ENCODE results near the gene ACVR1B. TPM values are rescaled to one million over a fixed set of nuclear protein-coding genes. Genes with fewer than 3 reads are reported as not detected.

Gene ACVR1B
- total RNA-seq, 1 donor from 2014 or later = 34.9 TPM

DNA sequence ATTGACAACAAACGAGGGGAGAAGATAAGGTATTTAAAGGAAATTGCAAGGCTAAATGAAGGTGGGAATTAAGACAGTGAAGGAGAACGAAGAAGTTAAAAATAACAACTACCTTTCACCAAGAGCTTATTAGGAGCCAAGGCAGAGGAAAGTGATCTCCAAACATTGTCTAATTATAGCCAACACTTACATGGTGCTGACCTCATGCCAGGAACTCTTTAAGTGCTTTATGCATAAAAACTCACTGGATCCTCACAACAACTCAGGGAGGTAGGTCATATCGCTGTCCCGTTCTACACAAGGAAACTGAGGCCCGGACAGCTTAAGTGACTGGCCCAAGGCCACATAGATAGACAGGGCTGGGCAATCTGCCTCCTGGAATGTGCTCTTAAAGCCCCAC, 74.8 kb downstream of the ACVR1B start:
- Histone ChIP-seq H3K27me3 (ENCODE audit: low read depth) (no peaks in the 10 kb centered on the region), H3K9me3 (no peaks in the 10 kb centered on the region), H3K27ac (peak overlapping the region; percentile 83), H3K36me3 (no peaks in the 10 kb centered on the region), H3K4me3 (no peak overlapping the region), H3K4me1 (peaks cover 39% of the 10 kb centered on the region)
- peak in 1 of 2 donors; percentile 3 for ATAC-seq
- no peak for DNase-seq
- TF ChIP-seq CTCF (IDR thresholded peaks at IDR 0.05) = no peak
- intact Hi-C loops (cut with DNase I) = loop anchor here (5.0 kb wide), 1 partner anchor 56 kb away; no protein-coding TSS in a partner anchor

DNA sequence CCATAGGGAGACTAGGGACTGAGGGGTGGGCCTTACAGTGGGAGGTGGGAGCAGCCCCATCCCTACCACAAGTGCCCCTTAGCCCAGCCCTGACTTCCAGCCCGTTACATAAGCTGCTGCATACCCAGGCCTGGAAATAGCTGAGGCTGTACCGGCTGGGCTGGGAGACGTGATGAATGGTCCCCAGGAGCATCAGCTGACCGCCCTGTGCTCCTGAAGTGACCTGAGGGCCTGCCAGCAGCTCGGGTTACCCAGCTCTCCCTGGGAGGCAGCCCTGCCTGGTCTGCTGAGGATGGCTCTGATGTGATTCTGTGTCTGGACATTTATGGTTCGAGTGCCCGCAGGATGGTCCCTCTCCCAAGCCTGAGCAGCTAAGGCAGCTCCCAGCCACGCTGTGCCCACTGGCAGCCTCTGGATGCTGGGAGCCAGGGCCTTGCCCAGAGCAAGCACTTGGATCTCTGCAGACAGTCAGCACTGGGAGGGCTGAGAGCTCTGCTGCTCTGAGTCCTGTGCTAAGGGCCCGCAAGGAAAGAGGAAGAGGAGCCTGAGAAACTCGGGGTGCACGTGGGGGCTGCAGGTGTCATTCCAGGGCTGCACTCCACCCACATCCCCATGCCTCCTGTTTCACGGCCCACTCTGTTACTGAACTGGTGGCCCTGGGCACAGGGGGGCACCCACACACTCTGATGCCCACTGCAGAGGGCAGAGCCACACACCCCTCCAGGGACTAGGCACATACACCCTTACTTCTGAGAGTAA, 75.8 kb downstream of the ACVR1B start:
- Histone ChIP-seq H3K9me3 (no peaks in the 10 kb centered on the region), H3K4me1 (peaks cover 42% of the 10 kb centered on the region), H3K27me3 (ENCODE audit: low read depth) (no peaks in the 10 kb centered on the region), H3K36me3 (no peaks in the 10 kb centered on the region), H3K4me3 (no peak overlapping the region), H3K27ac (no peak overlapping the region)
- ATAC-seq = no peak
- TF ChIP-seq CTCF (IDR thresholded peaks at IDR 0.05) = no peak
- DNase-seq = no peak
- intact Hi-C loops (cut with DNase I) = loop anchor here (5.0 kb wide), 1 partner anchor 55 kb away; no protein-coding TSS in a partner anchor

DNA sequence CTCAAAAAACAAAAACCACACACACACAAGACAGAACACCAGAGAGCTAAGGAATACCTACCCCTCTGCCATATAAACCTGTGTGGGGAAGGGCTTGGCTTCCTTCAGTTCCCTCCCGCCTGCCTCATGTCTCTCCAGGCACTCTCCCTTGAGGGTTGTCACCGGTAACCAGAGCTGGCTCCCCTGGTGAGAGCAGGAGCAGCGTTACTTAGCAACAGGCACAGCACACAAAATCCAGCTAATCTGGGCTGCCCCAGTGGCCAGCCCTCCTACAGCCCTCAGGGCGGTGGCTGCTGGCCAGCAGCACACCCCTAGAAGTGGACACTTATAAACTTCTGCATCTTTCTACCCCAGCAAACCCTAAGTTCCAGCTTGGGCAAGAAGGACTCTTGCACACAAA, 78.2 kb downstream of the ACVR1B start:
- intact Hi-C loops (cut with DNase I) = loop anchor here (5.0 kb wide), 1 partner anchor 53 kb away; no protein-coding TSS in a partner anchor
- no peak for TF ChIP-seq CTCF (IDR thresholded peaks at IDR 0.05)
- no peak overlapping the region for H3K4me3 ChIP-seq
- H3K27ac ChIP-seq = peak overlapping the region; percentile 6
- ATAC-seq (peak; percentile 40 to 50), DNase-seq (peak; percentile 67)
- no peaks in the 10 kb centered on the region for H3K9me3 ChIP-seq
- no peaks in the 10 kb centered on the region for H3K27me3 ChIP-seq (ENCODE audit: low read depth)
- no peaks in the 10 kb centered on the region for H3K36me3 ChIP-seq
- peaks cover 40% of the 10 kb centered on the region for H3K4me1 ChIP-seq

- intact Hi-C loops (cut with DNase I) = no loop called here
- no peaks in the 10 kb centered on the region for H3K36me3 ChIP-seq
- no peak for TF ChIP-seq CTCF (IDR thresholded peaks at IDR 0.05)
- peak; percentile 36 to 59 for ATAC-seq
- H3K27ac ChIP-seq = peak overlapping the region; percentile 95
- no peaks in the 10 kb centered on the region for H3K27me3 ChIP-seq (ENCODE audit: low read depth)
- peaks cover 34% of the 10 kb centered on the region for H3K4me1 ChIP-seq
- H3K9me3 ChIP-seq = no peaks in the 10 kb centered on the region
- no peak for DNase-seq
- peak overlapping the region; percentile 49 for H3K4me3 ChIP-seq
Observed at GRCh38 chr12:52032446-52032803, 80.9 kb downstream of the ACVR1B start.

DNA sequence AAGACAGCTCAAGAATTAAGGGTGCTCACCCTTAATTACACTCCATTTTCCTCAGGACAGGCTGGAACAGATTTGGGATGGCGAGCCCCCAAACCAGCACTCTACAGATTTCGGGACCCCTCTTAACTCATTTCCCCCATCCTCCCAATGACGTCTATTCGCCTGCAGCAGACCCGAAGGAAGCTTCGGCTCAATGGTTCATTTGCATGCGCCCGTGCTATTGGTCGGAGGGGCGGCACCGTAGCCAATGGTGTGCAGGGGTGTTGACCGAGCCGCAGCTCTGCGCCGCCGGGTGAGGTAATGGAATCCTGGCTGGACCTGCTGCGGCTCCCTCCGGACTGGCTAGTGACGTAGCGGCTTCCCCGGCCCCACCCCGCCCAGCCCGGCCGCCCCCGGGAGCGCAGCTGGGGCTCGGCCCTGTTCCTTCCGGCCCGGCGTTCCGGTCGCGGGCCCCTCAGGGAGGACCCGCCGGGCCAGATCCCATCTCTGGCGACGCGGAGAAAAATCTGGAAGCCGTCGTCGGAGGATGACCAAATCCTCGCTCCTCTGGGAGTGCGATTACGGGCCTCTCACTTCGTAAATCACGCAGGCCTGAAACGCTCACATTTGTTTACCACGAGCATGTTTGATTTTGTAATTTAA, 81.4 kb downstream of the ACVR1B start:
- no peaks in the 10 kb centered on the region for H3K9me3 ChIP-seq
- intact Hi-C loops (cut with DNase I) = no loop called here
- peak overlapping the region; percentile 49 for H3K4me3 ChIP-seq
- no peaks in the 10 kb centered on the region for H3K36me3 ChIP-seq
- peak; percentile 98 for DNase-seq
- peak overlapping the region; percentile 95 for H3K27ac ChIP-seq
- ATAC-seq = peak; percentile 93 to 94
- peaks cover 38% of the 10 kb centered on the region for H3K4me1 ChIP-seq
- no peaks in the 10 kb centered on the region for H3K27me3 ChIP-seq (ENCODE audit: low read depth)
- no peak for TF ChIP-seq CTCF (IDR thresholded peaks at IDR 0.05)
